Hepatocyte (in vitro differentiated cells): Measurements from ENCODE around the gene LGR4.

Experiments used
- EZH2 ChIP-seq: fragments of 200-600 bp; sonication (generic); IDR thresholded peaks from 2 replicates; pipeline ENCODE4 v1.6.1; 2016; ENCODE audit warnings: antibody characterized with exemption, mild to moderate bottlenecking, borderline replicate concordance
- EZH2phosphoT487 ChIP-seq: fragments of 200-600 bp; sonication (generic); IDR thresholded peaks from one replicate; pipeline ENCODE4 v1.6.1; 2018; ENCODE audit warnings: antibody characterized with exemption, mild to moderate bottlenecking, low read depth, moderate library complexity; ENCODE audit not compliant: unreplicated experiment, severe bottlenecking
- TF ChIP-seq, protein P1 (sequence below): fragments of 200-600 bp; sonication (generic); IDR thresholded peaks from 2 replicates; pipeline ENCODE4 v1.5.1; 2016; ENCODE audit warnings: antibody characterized with exemption, mild to moderate bottlenecking; ENCODE audit not compliant: poor library complexity

GRCh38 chr11:27497911-27498310 lies 25.3 kb upstream of the LGR4 start:
- TF ChIP-seq, protein P1, sequence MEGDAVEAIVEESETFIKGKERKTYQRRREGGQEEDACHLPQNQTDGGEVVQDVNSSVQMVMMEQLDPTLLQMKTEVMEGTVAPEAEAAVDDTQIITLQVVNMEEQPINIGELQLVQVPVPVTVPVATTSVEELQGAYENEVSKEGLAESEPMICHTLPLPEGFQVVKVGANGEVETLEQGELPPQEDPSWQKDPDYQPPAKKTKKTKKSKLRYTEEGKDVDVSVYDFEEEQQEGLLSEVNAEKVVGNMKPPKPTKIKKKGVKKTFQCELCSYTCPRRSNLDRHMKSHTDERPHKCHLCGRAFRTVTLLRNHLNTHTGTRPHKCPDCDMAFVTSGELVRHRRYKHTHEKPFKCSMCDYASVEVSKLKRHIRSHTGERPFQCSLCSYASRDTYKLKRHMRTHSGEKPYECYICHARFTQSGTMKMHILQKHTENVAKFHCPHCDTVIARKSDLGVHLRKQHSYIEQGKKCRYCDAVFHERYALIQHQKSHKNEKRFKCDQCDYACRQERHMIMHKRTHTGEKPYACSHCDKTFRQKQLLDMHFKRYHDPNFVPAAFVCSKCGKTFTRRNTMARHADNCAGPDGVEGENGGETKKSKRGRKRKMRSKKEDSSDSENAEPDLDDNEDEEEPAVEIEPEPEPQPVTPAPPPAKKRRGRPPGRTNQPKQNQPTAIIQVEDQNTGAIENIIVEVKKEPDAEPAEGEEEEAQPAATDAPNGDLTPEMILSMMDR: no peak
- TF ChIP-seq EZH2phosphoT487 (no peak), EZH2 (no peak)
